GM13976 (cell line): ENCODE measurements around the gene EMC9.

Experiments used
- DNase-seq: peaks from one replicate; pipeline ENCODE4 v3.0.0; 2012; ENCODE audit warnings: low spot score
- CTCF ChIP-seq: IDR thresholded peaks from 2 replicates; pipeline ENCODE4 v1.5.1; 2012; ENCODE audit warnings: borderline replicate concordance, mild to moderate bottlenecking; ENCODE audit not compliant: insufficient read depth; ENCODE audit errors: extremely low read depth, missing control alignments, control extremely low read depth
- in situ Hi-C: fragments of 300-500 bp; cut with MboI; formaldehyde crosslinking; loops from one replicate; pipeline ENCODE4 v1.12.0; 2022; ENCODE audit warnings: low sequenced_read_pairs, mixed read lengths, inconsistent platforms; ENCODE audit not compliant: unreplicated experiment

The EMC9 gene

GRCh38 chr14:24149302-24149969, 8.0 kb upstream of the EMC9 start:
- DNase-seq = no peak
- in situ Hi-C loops = no loop called here
- TF ChIP-seq CTCF = no peak

GRCh38 chr14:24147761-24148428, 6.5 kb upstream of the EMC9 start:
- in situ Hi-C loops = no loop called here
- TF ChIP-seq CTCF = no peak
- DNase-seq = no peak

GRCh38 chr14:24146978-24147760, 5.8 kb upstream of the EMC9 start, which contains the start of gene RNF31:
RNF31 (plus strand) TSS chr14:24147498; CDS start chr14:24147699, 201 bp downstream.
- in situ Hi-C loops = no loop called here
- no peak for TF ChIP-seq CTCF

DNA sequence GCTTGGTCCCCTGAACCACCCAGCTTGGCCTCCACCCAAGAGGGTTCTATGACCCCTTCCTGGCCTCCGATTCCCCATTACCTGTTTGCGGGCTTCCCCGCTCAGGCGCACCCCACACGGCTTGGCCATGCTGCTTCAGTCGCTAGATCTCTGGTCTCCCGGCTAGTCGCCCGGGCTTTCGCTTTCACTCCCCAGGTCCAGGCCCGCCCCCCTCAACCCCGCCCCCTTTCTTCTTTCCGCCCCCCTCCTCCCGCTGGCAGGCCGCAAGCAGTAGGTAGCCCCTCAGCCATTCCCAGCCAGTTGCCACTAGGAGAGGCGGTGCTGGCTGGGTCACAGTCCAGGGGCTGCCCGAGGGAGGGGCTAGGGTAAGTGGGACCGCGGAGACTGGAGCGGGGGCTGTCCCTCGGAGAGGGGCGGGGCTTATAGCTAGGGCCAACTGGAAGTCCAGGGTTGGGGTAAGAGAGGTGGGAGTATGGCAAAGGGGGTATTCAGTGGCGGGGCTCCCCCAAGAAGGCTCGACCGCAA, 5.1 kb upstream of the EMC9 start, which contains the start of gene PSME2:
TSS of gene PSME2 (minus strand) at position 158 of the 525 bp plus-strand sequence. CDS start at position 129, 29 bp downstream.
- in situ Hi-C loops = no loop called here
- TF ChIP-seq CTCF = no peak
- DNase-seq = peak; percentile 97

More at GRCh38 chr14:24146978-24147760, 5.8 kb upstream of the EMC9 start, which contains the start of gene RNF31:
- peak; percentile 98 for DNase-seq

- TF ChIP-seq CTCF = no peak
- in situ Hi-C loops = no loop called here
- DNase-seq = no peak
Measured at GRCh38 chr14:24145690-24146452, 4.5 kb upstream of the EMC9 start.
